ENCODE data around the gene ETV6. TPM values are rescaled to one million over a fixed set of nuclear protein-coding genes. Genes with fewer than 3 reads are reported as not detected.

The ETV6 gene
- polyA plus RNA-seq, 2 of the 4 experiments (the other 2 are of a cell fraction): 4.0 to 7.0 TPM

DNA sequence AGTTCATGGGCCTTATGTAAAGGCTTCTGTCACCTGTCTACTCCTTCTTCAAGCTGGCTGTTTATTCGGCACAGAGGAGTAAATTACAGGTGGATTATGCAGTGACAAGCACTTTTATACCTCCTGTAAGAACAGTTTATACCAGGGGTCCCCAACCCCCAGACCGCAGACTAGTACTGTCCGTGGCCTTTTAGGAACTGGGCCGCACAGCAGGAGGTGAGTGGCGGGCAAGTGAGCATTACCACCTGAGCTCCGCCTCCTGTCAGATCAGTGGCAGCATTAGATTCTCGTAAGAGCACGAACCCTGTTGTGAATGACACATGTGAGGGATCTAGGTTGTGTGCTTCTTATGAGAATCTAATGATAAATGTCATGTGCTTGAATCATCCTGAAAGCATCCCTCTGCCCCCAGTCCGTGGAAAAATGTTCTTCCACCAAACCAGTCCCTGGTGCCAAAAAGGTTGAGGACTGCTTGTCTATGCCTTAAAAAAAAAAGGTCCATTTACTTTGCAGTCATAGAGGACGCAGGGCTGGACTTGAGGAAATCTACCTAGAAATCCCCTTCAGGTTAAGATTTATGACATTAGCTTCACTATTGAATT is 78.8 kb downstream of the ETV6 start:
- TF ChIP-seq MAFK (IDR thresholded peaks at IDR 0.05; ENCODE audit: partially characterized antibody) (no peak), BHLHE40 (IDR thresholded peaks at IDR 0.05; ENCODE audit: low read depth, low read length) (no peak), POLR2AphosphoS2 (conservative IDR thresholded peaks at IDR 0.05; ENCODE audit: low read length) (no peak), EP300 (IDR thresholded peaks at IDR 0.05) (no peak), ELK1 (IDR thresholded peaks at IDR 0.05; ENCODE audit: low read depth, low read length) (no peak), ZFP36 (IDR thresholded peaks at IDR 0.05; ENCODE audit: borderline replicate concordance, partially characterized antibody) (no peak), HDAC2 (IDR thresholded peaks at IDR 0.05) (no peak), KDM1A (IDR thresholded peaks at IDR 0.05; ENCODE audit: low read depth) (no peak), RNF2 (IDR thresholded peaks at IDR 0.05; ENCODE audit: borderline replicate concordance, low read depth) (no peak), HOXA7 (CRISPR knock-in tag; IDR thresholded peaks at IDR 0.05) (no peak), EHF (CRISPR knock-in tag; IDR thresholded peaks at IDR 0.05) (no peak), HEYL (CRISPR knock-in tag; IDR thresholded peaks at IDR 0.05) (no peak), HOXB13 (CRISPR knock-in tag; IDR thresholded peaks at IDR 0.05; ENCODE audit: low read depth) (no peak), JUN (IDR thresholded peaks at IDR 0.05) (no peak), NPAS2 (CRISPR knock-in tag; IDR thresholded peaks at IDR 0.05; ENCODE audit: borderline replicate concordance) (no peak), ZSCAN20 (CRISPR knock-in tag; IDR thresholded peaks at IDR 0.05) (no peak), FOSB (CRISPR knock-in tag; IDR thresholded peaks at IDR 0.05) (no peak)
- TF ChIP-seq, protein P1, sequence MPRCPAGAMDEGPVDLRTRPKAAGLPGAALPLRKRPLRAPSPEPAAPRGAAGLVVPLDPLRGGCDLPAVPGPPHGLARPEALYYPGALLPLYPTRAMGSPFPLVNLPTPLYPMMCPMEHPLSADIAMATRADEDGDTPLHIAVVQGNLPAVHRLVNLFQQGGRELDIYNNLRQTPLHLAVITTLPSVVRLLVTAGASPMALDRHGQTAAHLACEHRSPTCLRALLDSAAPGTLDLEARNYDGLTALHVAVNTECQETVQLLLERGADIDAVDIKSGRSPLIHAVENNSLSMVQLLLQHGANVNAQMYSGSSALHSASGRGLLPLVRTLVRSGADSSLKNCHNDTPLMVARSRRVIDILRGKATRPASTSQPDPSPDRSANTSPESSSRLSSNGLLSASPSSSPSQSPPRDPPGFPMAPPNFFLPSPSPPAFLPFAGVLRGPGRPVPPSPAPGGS (IDR thresholded peaks at IDR 0.05): no peak
- TF ChIP-seq, protein P2, sequence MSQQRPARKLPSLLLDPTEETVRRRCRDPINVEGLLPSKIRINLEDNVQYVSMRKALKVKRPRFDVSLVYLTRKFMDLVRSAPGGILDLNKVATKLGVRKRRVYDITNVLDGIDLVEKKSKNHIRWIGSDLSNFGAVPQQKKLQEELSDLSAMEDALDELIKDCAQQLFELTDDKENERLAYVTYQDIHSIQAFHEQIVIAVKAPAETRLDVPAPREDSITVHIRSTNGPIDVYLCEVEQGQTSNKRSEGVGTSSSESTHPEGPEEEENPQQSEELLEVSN (IDR thresholded peaks at IDR 0.05; ENCODE audit: borderline replicate concordance, low read depth): no peak
- TF ChIP-seq, protein P3, sequence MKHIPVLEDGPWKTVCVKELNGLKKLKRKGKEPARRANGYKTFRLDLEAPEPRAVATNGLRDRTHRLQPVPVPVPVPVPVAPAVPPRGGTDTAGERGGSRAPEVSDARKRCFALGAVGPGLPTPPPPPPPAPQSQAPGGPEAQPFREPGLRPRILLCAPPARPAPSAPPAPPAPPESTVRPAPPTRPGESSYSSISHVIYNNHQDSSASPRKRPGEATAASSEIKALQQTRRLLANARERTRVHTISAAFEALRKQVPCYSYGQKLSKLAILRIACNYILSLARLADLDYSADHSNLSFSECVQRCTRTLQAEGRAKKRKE (CRISPR knock-in tag; IDR thresholded peaks at IDR 0.05; ENCODE audit: low read depth): no peak
- no peak for ATAC-seq
- Histone ChIP-seq H3K4me2 (no peak overlapping the region), H3K27ac (no peak overlapping the region), H3K9me3 (no peaks in the 10 kb centered on the region), H3K4me1 (peaks cover 19% of the 10 kb centered on the region; the same call in 2 of the 3 replicates), H3K4me3 (no peak overlapping the region)
- CTCF ChIA-PET: interaction anchor here (0.7 kb wide), 1 partner anchor 165 kb away, joined by 3 read pairs; no protein-coding TSS in a partner anchor
- POLR2A ChIA-PET: interaction anchor here (1.9 kb wide), 1 partner anchor 79 kb away, joined by 4 read pairs; the partner anchor contains the start of gene ETV6
- DNase-seq (ENCODE audit: low read depth in 1 of 2, low spot score in 1 of 2): no peak
- 89% methylated on average over 10 of the region's 10 CpGs for WGBS (ENCODE audit: missing lambda C conversion rate)
- FAIRE-seq: no peak

DNA sequence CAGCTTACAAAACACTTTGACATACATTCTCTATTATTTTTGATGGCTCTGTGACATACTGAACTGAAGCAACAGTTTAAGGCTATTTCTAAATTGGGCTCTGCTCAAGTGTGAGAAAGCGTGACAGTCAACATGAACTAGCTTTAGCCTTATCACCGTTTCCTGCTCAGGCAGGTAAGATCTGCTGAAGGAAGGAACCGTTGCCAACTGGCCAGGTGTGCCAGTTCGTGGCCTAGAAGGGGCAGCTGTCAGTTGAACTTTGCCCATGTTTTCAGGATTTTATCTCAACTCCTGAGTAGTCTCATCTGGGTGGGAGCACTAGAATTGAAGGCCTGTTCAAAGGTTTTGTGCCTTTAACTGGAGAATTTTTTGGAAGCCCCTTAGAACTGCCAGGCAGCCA is 79.5 kb downstream of the ETV6 start:
- H3K4me1 ChIP-seq: peaks cover 19% of the 10 kb centered on the region; the same call in 2 of the 3 replicates
- TF ChIP-seq CBX8 (IDR thresholded peaks at IDR 0.05): no peak
- TF ChIP-seq ELK1 (IDR thresholded peaks at IDR 0.05; ENCODE audit: low read depth, low read length): no peak
- no peak for TF ChIP-seq KDM1A (IDR thresholded peaks at IDR 0.05; ENCODE audit: low read depth)
- no peak for TF ChIP-seq SMC3 (IDR thresholded peaks at IDR 0.05)
- no peak for TF ChIP-seq HEYL (CRISPR knock-in tag; IDR thresholded peaks at IDR 0.05)
- TF ChIP-seq RFX5 (IDR thresholded peaks at IDR 0.05): no peak
- no peak for TF ChIP-seq MYC (IDR thresholded peaks at IDR 0.05; ENCODE audit: borderline replicate concordance, low read length)
- TF ChIP-seq PHF8 (IDR thresholded peaks at IDR 0.05; ENCODE audit: borderline replicate concordance, low read depth): no peak
- no peak for TF ChIP-seq GATA3 (IDR thresholded peaks at IDR 0.05; ENCODE audit: borderline replicate concordance)
- no peak for TF ChIP-seq HDAC2 (IDR thresholded peaks at IDR 0.05)
- no peak for TF ChIP-seq HOXB13 (CRISPR knock-in tag; IDR thresholded peaks at IDR 0.05; ENCODE audit: low read depth)
- TF ChIP-seq ZNF302 (CRISPR knock-in tag; IDR thresholded peaks at IDR 0.05): no peak
- DNase-seq (ENCODE audit: low read depth in 1 of 2, low spot score in 1 of 2) (no peak), FAIRE-seq (no peak), ATAC-seq (no peak)
- ChIA-PET POLR2A (interaction anchor here (1.9 kb wide), 1 partner anchor 79 kb away, joined by 4 read pairs; the partner anchor contains the start of gene ETV6), CTCF (interaction anchor here (0.7 kb wide), 1 partner anchor 164 kb away, joined by 3 read pairs; no protein-coding TSS in a partner anchor)
- no peak overlapping the region for H3K4me3 ChIP-seq
- no peaks in the 10 kb centered on the region for H3K9me3 ChIP-seq
- WGBS (ENCODE audit: missing lambda C conversion rate): 88% methylated on average over 4 of the region's 4 CpGs
- 0 out of 6 replicates have a peak overlapping the region, but pooled peaks of 1 of the 2 experiments have one; percentile 43 for H3K27ac ChIP-seq
- H3K4me2 ChIP-seq: no peak overlapping the region

Measured in A549 (cell line).